HG03439 (cell line): ENCODE measurements around the gene FOXN3.

Source experiments
- ATAC-seq: cut with Tn5 transposase; IDR thresholded peaks from one replicate; pipeline ENCODE4 v1.9.1; 2021; ENCODE audit warnings: mild to moderate bottlenecking, moderate library complexity; ENCODE audit not compliant: unreplicated experiment

FOXN3 gene

GRCh38 chr14:89110110-89110509, 306.9 kb downstream of the FOXN3 start:
- no peak for ATAC-seq

- no peak for ATAC-seq
Observed at GRCh38 chr14:89108608-89109007, 308.4 kb downstream of the FOXN3 start.

- ATAC-seq: no peak
Observed at GRCh38 chr14:89107626-89108025, 309.4 kb downstream of the FOXN3 start.
